Measurements from ENCODE around the gene NMD3. TPM values are rescaled to one million over a fixed set of nuclear protein-coding genes. Genes with fewer than 3 reads are reported as not detected.

NMD3 gene
- total and polyA plus RNA-seq, 10 donors, result 13.3 to 46.6 (median 33.0) TPM

DNA sequence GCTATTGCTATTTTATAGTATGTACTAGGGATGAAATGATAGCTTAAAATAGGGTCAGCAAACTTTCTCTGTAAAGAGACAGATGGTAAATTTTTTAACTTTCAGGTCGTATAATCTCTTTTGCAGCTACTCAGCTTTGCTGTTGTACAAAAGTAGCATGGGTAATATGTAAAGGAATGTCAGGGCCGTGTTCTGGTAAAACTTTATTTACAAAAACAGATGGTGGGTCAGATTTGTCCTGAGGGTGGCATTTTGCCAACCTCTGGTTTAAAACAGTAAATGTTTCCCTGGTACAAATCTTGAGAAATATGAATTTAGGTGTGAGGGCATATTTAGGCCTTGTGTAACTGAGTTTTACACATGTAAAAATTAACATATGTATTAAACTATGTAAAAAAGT, 18.6 kb downstream of the NMD3 start:
- no peak for DNase-seq
- Histone ChIP-seq H3K9me3 (no peaks in the 10 kb centered on the region), H3K27ac (no peak overlapping the region), H3K36me3 (peaks cover 0 to 100% (median 64%) of the 10 kb centered on the region in 6 donors), H3K4me1 (no peaks in the 10 kb centered on the region), H3K4me3 (no peak overlapping the region), H3K27me3 (replicated peaks in 1 of 7) (no peaks in the 10 kb centered on the region)
- TF ChIP-seq POLR2AphosphoS5 (IDR thresholded peaks at IDR 0.05) (no peak), CTCF (IDR thresholded peaks at IDR 0.05 in 8 of 11, conservative IDR thresholded peaks at IDR 0.05 in 3 of 11) (no peak), POLR2A (IDR thresholded peaks at IDR 0.05) (no peak)
- WGBS, 5 donors, result 88 to 93% (median 90%) methylated on average over 2 of the region's 2 CpGs
- intact Hi-C loops (cut with DNase I; ENCODE audit: low total_unique reads), result no loop called here

- Histone ChIP-seq H3K4me1 (no peaks in the 10 kb centered on the region), H3K9me3 (no peaks in the 10 kb centered on the region), H3K27ac (no peak overlapping the region), H3K27me3 (replicated peaks in 1 of 7) (no peaks in the 10 kb centered on the region), H3K36me3 (peaks cover 0 to 100% (median 71%) of the 10 kb centered on the region in 6 donors), H3K4me3 (no peak overlapping the region)
- no peak for TF ChIP-seq CTCF (IDR thresholded peaks at IDR 0.05 in 8 of 11, conservative IDR thresholded peaks at IDR 0.05 in 3 of 11)
- no peak for TF ChIP-seq POLR2A (IDR thresholded peaks at IDR 0.05)
- no peak for TF ChIP-seq POLR2AphosphoS5 (IDR thresholded peaks at IDR 0.05)
- intact Hi-C loops (cut with DNase I; ENCODE audit: low total_unique reads), result no loop called here
- DNase-seq, result no peak
- WGBS, 5 donors, result 75 to 90% (median 85%) methylated on average over 2 of the region's 2 CpGs
Observed at GRCh38 chr3:161244538-161244937, 23.4 kb downstream of the NMD3 start.

- Histone ChIP-seq H3K27ac (no peak overlapping the region), H3K36me3 (peaks cover 6 to 100% (median 78%) of the 10 kb centered on the region in 6 donors), H3K27me3 (replicated peaks in 1 of 7) (no peaks in the 10 kb centered on the region), H3K4me3 (no peak overlapping the region), H3K9me3 (no peaks in the 10 kb centered on the region), H3K4me1 (no peaks in the 10 kb centered on the region)
- intact Hi-C loops (cut with DNase I; ENCODE audit: low total_unique reads), result no loop called here
- TF ChIP-seq POLR2A (IDR thresholded peaks at IDR 0.05), result no peak
- no peak for TF ChIP-seq POLR2AphosphoS5 (IDR thresholded peaks at IDR 0.05)
- TF ChIP-seq CTCF (IDR thresholded peaks at IDR 0.05 in 8 of 11, conservative IDR thresholded peaks at IDR 0.05 in 3 of 11), result no peak
- DNase-seq, result no peak
Observed at GRCh38 chr3:161247049-161247448, 25.9 kb downstream of the NMD3 start.

- Histone ChIP-seq H3K9me3 (no peaks in the 10 kb centered on the region), H3K27ac (no peak overlapping the region), H3K4me1 (no peaks in the 10 kb centered on the region), H3K36me3 (peaks cover 6 to 100% (median 69%) of the 10 kb centered on the region in 6 donors), H3K4me3 (no peak overlapping the region), H3K27me3 (replicated peaks in 1 of 7) (no peaks in the 10 kb centered on the region)
- intact Hi-C loops (cut with DNase I; ENCODE audit: low total_unique reads), result no loop called here
- WGBS, 5 donors, result 94 to 100% (median 96%) methylated on average over 1 of the region's 1 CpG
- TF ChIP-seq POLR2A (IDR thresholded peaks at IDR 0.05) (no peak), CTCF (IDR thresholded peaks at IDR 0.05 in 8 of 11, conservative IDR thresholded peaks at IDR 0.05 in 3 of 11) (no peak), POLR2AphosphoS5 (IDR thresholded peaks at IDR 0.05) (no peak)
- DNase-seq, result no peak
Observed at GRCh38 chr3:161250116-161250515, 29.0 kb downstream of the NMD3 start.
